Type B pancreatic cell (in vitro differentiated cells): ENCODE results near the gene HSD17B11. TPM values are rescaled to one million over a fixed set of nuclear protein-coding genes. Genes with fewer than 3 reads are reported as not detected.
"Not testable (repeated sequence)": the region's sequence is repeated elsewhere in the genome, so short reads cannot be mapped to it uniquely, and the experiment has no call there.

Experiments used
- DNase-seq: peaks from one replicate; pipeline ENCODE4 v3.0.0; 2021; ENCODE audit warnings: mixed read lengths; ENCODE audit not compliant: unreplicated experiment; ENCODE audit errors: extremely low spot score
- H3K27ac Mint-ChIP-seq: 2 replicates; pipeline ENCODE4 v1.8.0; 2021; ENCODE audit warnings: mild to moderate bottlenecking, mixed read lengths
- H3K27me3 Mint-ChIP-seq: 2 replicates; pipeline ENCODE4 v1.8.0; 2021; ENCODE audit warnings: mixed read lengths
- H3K36me3 Mint-ChIP-seq: 2 replicates; pipeline ENCODE4 v1.8.0; 2021; ENCODE audit warnings: mixed read lengths
- H3K4me1 Mint-ChIP-seq: one replicate; pipeline ENCODE4 v1.8.0; 2021; ENCODE audit warnings: mixed read lengths; ENCODE audit not compliant: unreplicated experiment
- H3K4me3 Mint-ChIP-seq: 2 replicates; pipeline ENCODE4 v1.8.0; 2021; ENCODE audit warnings: mild to moderate bottlenecking, mixed read lengths
- H3K9me3 Mint-ChIP-seq: 2 replicates; pipeline ENCODE4 v1.8.0; 2021; ENCODE audit warnings: mixed read lengths
- total RNA-seq: library from RNA; stranded (reverse); gene quantifications from 2 replicates; pipeline ENCODE4 v1.2.1, GENCODE V29; 2021; ENCODE audit warnings: low replicate concordance
- TF ChIP-seq, protein P1 (sequence below): fragments of 200-600 bp; sonication (generic); conservative IDR thresholded peaks from 2 replicates; pipeline ENCODE4 v1.5.0; 2021; ENCODE audit warnings: antibody characterized with exemption, mild to moderate bottlenecking

HSD17B11 gene
- total RNA-seq, 1 donor from 2014 or later, result 23.9 TPM

DNA sequence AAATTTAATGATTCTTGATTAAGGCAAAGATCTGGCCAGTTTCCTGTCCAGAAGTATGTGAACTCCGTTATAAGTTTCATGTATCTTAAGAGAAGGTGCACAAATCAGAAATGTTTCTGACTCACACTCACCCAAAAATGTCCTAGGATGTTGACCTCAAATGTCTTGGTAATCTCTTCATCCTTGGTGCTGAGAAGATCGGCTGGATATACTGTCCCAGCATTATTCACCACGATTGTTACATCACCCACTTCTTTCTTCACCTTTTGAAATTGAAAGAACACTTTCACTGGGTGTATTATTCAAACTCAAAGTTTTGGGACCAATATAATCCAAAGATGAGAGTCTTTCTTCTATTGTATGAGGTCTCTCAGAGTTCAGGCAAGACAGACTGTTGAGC lies 74.0 kb downstream of the HSD17B11 start:
- Mint-ChIP-seq H3K27ac (no peak overlapping the region), H3K27me3 (no peaks in the 10 kb centered on the region), H3K9me3 (no peaks in the 10 kb centered on the region), H3K36me3 (no peaks in the 10 kb centered on the region), H3K4me1 (no peaks in the 10 kb centered on the region), H3K4me3 (no peak overlapping the region)
- TF ChIP-seq, protein P1, sequence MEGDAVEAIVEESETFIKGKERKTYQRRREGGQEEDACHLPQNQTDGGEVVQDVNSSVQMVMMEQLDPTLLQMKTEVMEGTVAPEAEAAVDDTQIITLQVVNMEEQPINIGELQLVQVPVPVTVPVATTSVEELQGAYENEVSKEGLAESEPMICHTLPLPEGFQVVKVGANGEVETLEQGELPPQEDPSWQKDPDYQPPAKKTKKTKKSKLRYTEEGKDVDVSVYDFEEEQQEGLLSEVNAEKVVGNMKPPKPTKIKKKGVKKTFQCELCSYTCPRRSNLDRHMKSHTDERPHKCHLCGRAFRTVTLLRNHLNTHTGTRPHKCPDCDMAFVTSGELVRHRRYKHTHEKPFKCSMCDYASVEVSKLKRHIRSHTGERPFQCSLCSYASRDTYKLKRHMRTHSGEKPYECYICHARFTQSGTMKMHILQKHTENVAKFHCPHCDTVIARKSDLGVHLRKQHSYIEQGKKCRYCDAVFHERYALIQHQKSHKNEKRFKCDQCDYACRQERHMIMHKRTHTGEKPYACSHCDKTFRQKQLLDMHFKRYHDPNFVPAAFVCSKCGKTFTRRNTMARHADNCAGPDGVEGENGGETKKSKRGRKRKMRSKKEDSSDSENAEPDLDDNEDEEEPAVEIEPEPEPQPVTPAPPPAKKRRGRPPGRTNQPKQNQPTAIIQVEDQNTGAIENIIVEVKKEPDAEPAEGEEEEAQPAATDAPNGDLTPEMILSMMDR, result no peak
- DNase-seq, result no peak

DNA sequence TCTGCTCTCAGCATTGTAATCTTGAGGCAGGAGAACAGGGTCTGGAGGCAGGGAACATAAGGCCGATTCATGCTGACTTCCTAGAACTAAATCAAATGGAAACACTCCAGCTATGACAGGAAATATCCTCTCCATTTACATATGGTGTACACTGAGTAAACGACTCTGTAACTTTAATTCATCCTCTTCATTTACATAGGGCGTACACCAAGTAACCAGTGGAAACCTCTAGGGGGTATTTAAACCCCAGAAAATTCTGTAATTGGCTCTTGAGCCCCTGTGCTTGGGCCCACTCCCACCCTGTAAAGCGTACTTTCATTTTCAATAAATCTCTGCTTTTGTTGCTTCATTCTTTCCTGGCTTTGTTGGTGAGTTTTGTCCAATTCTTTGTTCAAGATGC lies 76.0 kb downstream of the HSD17B11 start:
- H3K4me3 Mint-ChIP-seq, H3K9me3 Mint-ChIP-seq, H3K27me3 Mint-ChIP-seq, H3K36me3 Mint-ChIP-seq, DNase-seq, H3K4me1 Mint-ChIP-seq, H3K27ac Mint-ChIP-seq: not testable (repeated sequence)

DNA sequence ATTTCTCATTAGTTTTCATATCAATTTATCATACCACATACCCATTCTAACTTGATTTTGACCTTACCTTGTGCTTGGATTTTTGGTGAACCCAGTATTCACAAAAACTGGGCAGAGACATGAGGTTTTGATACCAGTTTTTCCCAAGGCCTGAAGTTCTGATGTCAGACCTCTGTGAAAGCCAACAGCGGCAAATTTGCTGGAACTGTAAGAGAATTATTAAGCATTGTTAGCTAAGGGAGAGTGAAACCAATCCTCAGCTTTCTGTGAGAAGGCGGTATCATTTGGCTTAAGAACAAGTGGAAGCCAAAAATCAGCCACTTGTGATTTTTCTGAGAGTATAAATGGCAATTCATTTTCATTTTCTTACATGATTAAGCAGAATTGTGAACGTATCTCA lies 77.2 kb downstream of the HSD17B11 start:
- H3K4me3 Mint-ChIP-seq, result no peak overlapping the region
- H3K27me3 Mint-ChIP-seq, result no peaks in the 10 kb centered on the region
- no peak overlapping the region for H3K27ac Mint-ChIP-seq
- no peaks in the 10 kb centered on the region for H3K9me3 Mint-ChIP-seq
- TF ChIP-seq, protein P1, result no peak
- no peak for DNase-seq
- no peaks in the 10 kb centered on the region for H3K36me3 Mint-ChIP-seq
- no peaks in the 10 kb centered on the region for H3K4me1 Mint-ChIP-seq

DNA sequence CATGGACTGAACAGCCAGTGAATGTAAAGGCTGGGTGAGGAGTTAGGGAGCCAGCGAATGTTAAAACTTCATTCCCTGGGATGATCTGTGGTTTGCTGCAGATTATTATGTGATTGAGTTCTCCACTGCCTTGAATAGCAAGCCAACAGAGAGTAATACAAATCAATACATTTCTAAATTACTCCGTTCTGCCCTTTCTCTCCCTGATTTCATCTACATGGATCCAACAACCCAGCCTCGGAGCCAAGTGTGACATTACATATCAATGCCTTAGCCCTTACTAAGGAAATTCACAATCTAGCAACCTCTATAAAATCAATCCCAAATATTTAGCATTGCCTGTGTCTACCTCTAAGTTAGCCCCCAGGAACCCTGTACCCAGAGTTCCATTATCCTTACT lies 79.3 kb downstream of the HSD17B11 start:
- Mint-ChIP-seq H3K27ac (no peak overlapping the region), H3K4me1 (no peaks in the 10 kb centered on the region), H3K9me3 (no peaks in the 10 kb centered on the region), H3K27me3 (no peaks in the 10 kb centered on the region), H3K36me3 (no peaks in the 10 kb centered on the region), H3K4me3 (no peak overlapping the region)
- TF ChIP-seq, protein P1, result no peak
- no peak for DNase-seq

DNA sequence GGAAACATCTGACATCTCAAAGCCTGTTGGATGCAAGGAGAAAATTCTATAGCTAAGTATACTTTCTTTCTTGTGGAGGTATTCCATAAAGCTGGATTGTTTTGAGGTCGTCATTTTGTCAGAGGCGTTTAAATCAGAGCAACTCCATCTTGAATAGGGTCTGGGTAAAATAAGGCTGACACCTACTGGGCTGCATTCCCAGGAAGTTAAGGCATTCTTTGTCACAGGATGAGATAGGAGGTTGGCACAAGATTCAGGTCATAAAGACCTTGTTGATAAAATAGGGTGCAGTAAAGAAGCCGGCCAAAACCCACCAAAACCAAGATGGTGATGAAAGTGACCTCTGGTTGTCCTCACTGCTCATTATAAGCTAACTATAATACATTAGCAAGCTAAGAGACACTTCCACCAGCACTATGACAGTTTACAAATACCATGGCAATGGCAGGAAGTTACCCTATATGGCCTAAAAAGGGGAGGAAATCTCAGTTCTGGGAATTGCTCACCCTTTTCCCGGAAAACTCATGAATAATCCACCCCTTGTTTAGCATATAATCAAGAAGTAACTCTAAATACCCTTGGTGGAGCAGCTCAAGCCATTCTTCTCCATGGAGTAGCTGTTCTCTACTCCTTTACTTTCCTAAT lies 80.2 kb downstream of the HSD17B11 start:
- no peaks in the 10 kb centered on the region for H3K27me3 Mint-ChIP-seq
- no peak overlapping the region for H3K4me3 Mint-ChIP-seq
- H3K36me3 Mint-ChIP-seq, result no peaks in the 10 kb centered on the region
- no peak overlapping the region for H3K27ac Mint-ChIP-seq
- H3K9me3 Mint-ChIP-seq, result no peaks in the 10 kb centered on the region
- TF ChIP-seq, protein P1, result no peak
- no peak for DNase-seq
- no peaks in the 10 kb centered on the region for H3K4me1 Mint-ChIP-seq

DNA sequence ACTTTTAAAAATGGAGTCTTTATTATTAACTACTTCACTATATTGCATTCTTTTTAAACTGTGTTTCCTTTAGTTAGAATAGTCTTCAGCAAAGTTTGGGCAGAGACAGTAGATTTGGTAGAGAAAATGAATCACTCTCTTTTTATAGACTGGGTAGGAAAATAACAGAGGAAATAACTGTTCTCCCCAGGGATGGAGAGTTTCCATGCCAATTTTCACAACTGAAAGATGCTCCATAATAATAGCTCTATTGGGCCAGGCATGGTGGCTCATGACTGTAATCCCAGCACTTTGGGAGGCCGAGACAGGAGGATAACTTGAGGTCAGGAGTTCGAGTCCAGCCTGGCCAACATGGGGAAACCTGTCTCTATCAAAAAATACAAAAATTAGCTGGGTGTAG lies 81.4 kb downstream of the HSD17B11 start:
- no peaks in the 10 kb centered on the region for H3K9me3 Mint-ChIP-seq
- DNase-seq, result no peak
- H3K36me3 Mint-ChIP-seq, result no peaks in the 10 kb centered on the region
- no peak overlapping the region for H3K27ac Mint-ChIP-seq
- TF ChIP-seq, protein P1, result no peak
- H3K4me3 Mint-ChIP-seq, result no peak overlapping the region
- no peaks in the 10 kb centered on the region for H3K27me3 Mint-ChIP-seq
- peaks cover 8% of the 10 kb centered on the region for H3K4me1 Mint-ChIP-seq
